22Rv1 (cell line): ENCODE results near the gene MAMDC2.
"Not testable (repeated sequence)": the region's sequence is repeated elsewhere in the genome, so short reads cannot be mapped to it uniquely, and the experiment has no call there.

ENCODE experiments used
- H3K27ac ChIP-seq: fragments of 450-650 bp; 2 replicates; pipeline ENCODE4 v1.5.1; 2017
- ZFX ChIP-seq: fragments of 450-650 bp; IDR thresholded peaks from 2 replicates; pipeline ENCODE4 v1.6.1; 2017; ENCODE audit warnings: antibody characterized with exemption, borderline replicate concordance
- TF ChIP-seq, protein P1 (sequence below): fragments of 450-650 bp; IDR thresholded peaks from 2 replicates; pipeline ENCODE4 v1.5.1; 2017; ENCODE audit warnings: mild to moderate bottlenecking

The MAMDC2 gene

DNA sequence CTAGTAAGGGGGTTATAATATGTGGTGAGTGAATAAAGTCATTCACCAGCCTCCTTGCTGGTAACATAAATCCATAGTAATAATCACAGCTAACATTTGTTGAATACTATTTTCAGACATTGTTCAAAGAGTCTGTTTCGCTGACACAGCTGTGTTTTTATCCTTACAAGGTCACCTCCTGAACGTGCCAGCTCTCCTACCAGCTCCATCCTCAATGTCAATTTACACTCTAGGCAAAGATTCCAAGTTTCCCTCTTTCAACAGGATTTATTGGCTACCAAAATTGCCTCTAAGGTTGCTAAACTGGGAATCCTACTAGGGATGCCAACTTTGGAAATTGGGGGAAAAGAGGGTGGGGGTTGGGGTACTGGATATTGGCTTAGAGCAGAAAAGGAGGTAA is 184.5 kb downstream of the MAMDC2 start:
- no peak overlapping the region for H3K27ac ChIP-seq
- TF ChIP-seq, protein P1, sequence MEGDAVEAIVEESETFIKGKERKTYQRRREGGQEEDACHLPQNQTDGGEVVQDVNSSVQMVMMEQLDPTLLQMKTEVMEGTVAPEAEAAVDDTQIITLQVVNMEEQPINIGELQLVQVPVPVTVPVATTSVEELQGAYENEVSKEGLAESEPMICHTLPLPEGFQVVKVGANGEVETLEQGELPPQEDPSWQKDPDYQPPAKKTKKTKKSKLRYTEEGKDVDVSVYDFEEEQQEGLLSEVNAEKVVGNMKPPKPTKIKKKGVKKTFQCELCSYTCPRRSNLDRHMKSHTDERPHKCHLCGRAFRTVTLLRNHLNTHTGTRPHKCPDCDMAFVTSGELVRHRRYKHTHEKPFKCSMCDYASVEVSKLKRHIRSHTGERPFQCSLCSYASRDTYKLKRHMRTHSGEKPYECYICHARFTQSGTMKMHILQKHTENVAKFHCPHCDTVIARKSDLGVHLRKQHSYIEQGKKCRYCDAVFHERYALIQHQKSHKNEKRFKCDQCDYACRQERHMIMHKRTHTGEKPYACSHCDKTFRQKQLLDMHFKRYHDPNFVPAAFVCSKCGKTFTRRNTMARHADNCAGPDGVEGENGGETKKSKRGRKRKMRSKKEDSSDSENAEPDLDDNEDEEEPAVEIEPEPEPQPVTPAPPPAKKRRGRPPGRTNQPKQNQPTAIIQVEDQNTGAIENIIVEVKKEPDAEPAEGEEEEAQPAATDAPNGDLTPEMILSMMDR = no peak
- no peak for TF ChIP-seq ZFX

DNA sequence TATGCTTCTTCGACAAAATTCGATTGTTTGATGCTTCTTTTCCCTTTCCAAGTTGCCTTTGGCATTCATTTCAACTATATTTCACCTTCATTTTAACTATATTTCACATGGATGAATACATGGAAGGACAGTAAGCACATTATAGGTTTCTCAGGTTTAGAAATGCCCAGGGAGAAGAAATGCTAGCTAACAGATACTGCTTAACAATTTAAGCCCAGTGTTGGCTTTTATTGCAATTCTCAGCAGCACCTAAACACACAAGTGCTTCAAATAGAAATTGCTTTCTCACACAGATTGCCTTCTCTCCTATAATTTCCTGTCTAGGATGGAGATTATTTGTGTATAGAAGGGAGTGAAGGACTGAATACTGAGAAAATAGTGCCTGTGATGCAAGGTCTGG is 185.0 kb downstream of the MAMDC2 start:
- TF ChIP-seq, protein P1 = no peak
- TF ChIP-seq ZFX = no peak
- H3K27ac ChIP-seq = no peak overlapping the region

DNA sequence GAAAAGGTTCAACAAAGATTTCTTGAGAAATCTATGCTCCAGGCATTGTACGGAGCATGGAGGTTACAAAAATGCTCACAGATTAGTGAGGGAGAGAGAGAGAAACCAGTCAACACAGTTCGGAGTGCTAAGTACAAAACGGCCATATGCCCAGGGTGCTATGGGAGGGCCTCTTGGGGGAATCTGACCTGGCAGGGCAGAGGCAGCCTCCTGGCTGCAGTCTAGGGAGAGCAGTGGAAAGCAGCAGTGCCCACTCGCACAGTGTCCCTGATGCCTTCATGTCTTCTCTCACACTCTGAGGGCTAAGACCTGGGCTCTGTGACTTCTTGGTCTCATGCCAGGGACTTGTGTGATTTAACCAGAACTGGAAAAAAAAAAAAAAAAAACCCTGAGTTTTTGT is 185.4 kb downstream of the MAMDC2 start:
- H3K27ac ChIP-seq = no peak overlapping the region

GRCh38 chr9:70229579-70229978 is 185.9 kb downstream of the MAMDC2 start:
- no peak overlapping the region for H3K27ac ChIP-seq
- no peak for TF ChIP-seq ZFX
- TF ChIP-seq, protein P1 = peak; percentile 38

More for the DNA sequence above, 185.4 kb downstream of the MAMDC2 start:
- TF ChIP-seq, protein P1 = no peak

DNA sequence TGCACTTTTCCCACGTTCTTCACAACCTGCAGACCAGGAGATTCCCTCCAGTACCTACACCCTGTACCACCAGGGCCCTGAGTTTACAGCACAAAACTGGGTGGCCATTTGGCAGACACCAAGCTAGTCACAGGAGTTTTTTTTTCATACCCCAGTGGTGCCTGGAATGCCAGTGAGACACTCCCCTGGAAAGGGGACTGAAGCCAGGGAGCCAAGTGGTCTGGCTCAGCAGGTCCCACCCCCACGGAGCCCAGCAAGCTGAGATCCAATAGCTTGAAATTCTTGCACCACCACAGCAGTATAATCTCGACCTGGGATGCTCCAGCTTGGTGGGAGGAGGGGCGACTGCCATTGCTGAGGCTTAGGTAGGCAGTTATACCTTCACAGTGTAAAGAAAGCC is 188.8 kb downstream of the MAMDC2 start:
- no peak for TF ChIP-seq ZFX
- TF ChIP-seq, protein P1 = no peak
- no peak overlapping the region for H3K27ac ChIP-seq

GRCh38 chr9:70234208-70234607 is 190.6 kb downstream of the MAMDC2 start:
- not testable (repeated sequence) for H3K27ac ChIP-seq

DNA sequence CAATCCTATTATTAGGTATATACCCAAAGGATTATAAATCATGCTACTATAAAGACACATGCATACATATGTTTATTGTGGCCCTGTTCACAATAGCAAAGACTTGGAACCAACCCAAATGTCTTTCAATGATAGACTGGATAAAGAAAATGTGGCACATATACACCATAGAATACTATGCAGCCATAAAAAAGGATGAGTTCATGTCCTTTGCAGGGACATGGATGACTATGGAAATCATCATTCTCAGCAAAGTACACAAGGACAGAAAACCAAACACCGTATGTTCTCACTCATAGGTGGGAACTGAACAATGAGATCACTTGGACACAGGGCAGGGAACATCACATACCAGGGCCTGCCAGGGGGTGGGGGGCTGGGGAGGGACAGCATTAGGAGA is 202.3 kb downstream of the MAMDC2 start:
- H3K27ac ChIP-seq = not testable (repeated sequence)

DNA sequence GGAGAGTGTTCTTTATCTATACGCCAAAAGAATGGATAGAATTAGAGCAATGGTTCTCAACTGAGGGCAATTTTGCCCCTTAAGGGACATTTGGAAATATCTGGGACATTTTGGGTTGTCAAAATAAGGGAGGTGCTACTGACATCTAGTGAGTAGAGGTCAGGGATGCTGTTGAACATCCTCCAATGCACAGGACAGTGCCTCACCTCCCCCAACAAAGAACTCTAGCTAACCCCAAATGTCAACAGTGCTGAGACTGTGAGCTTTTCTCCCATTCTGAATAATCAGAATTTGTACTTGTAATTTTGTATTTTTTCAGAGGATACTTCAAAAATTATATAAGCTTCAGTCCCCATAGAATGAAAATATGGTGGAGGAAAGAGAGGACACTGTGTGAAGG is 206.6 kb downstream of the MAMDC2 start:
- no peak overlapping the region for H3K27ac ChIP-seq
- no peak for TF ChIP-seq ZFX
- TF ChIP-seq, protein P1 = no peak

- TF ChIP-seq, protein P1 = no peak
- no peak for TF ChIP-seq ZFX
- no peak overlapping the region for H3K27ac ChIP-seq
These were observed 211.8 kb downstream of the MAMDC2 start for GRCh38 chr9:70255486-70255885.
